Ecto neural progenitor cell (in vitro differentiated cells): ENCODE measurements around the gene DENND4C.
"Not testable (repeated sequence)": the region's sequence is repeated elsewhere in the genome, so short reads cannot be mapped to it uniquely, and the experiment has no call there.

Experiments
- DNase-seq: peaks from one replicate; pipeline ENCODE4 v3.0.0-alpha.2; 2018; ENCODE audit warnings: low spot score

Gene DENND4C

DNA sequence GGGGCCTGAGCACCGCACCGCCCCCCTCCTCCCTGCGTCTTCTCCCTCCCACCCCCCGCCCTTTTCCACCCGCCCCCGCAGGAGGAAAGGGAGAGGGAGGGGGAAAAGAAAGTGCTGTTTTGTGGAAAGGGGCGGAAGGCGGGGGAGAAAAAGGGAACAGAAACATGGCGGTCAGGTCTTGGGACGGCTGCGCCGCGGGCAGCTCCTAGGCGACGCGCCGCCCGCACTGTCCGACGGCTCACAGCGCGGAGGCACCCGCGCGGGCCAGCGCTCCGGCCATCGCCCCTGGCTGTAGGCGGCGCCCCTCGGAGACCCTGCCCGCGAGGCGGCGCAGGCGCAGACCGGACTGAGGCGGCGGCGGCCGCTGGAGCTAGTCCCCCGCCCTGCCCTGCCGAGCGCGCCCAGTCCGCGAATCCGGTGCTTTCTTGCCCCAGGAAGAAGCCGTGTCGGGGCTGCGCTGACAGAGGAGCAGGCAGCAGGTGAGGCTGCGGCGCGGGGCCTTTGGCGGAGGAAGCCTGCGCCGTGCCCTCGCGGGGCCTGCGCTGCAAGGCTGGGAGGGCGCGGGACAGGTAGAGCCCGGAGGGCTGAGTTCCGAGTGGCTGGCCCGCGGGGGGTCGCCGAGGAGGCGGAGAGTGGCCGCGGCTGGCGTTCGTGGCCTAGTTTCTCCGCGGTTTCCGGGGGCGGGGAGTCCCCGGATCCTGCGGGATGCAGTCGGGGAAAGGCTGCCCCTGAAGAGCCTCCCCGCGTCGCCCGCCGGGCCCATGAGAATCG, at the start of gene DENND4C:
DENND4C (plus strand) TSS at position 339 of the 771 bp plus-strand sequence. CDS start 45,482 bp downstream, outside the sequence.
- DNase-seq: peak; percentile 96

DNA sequence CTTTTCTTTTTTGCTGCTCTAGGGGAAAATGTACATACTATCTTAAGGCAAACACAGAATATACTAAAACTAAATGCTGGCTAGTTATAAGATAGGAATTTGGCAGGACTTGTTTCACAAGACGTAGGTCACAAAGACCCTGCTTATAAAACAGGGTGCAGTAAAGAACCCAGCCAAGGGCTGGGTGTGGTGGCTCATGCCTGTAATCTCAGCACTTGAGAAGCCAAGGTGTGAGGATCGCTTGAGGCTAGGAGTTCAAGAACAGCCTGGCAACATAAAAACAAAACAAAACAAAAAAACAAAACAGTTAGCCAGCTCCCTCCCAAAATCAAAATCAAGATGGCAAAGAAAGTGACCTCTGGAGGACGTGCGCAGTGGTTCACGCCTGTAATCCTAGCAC, 49.5 kb upstream of the DENND4C start:
- DNase-seq: no peak

DNA sequence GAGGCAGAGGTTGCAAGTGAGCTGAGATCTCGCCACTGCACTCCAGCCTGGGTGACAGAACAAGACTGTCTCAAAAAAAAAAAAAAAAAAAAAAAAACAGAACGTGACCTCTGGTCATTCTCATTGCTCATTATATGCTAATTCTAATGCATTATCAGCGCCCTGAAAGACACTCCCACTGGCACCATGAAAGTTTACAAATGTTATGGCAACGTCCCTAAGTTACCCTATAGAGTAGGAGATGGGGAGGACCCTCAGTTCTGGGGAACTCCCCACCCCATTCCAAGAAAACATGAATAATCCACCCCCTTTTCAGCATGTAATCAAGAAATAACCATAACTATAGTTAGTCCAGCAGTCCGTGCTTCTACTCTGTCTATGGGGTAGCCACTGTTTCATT, 48.9 kb upstream of the DENND4C start:
- no peak for DNase-seq

DNA sequence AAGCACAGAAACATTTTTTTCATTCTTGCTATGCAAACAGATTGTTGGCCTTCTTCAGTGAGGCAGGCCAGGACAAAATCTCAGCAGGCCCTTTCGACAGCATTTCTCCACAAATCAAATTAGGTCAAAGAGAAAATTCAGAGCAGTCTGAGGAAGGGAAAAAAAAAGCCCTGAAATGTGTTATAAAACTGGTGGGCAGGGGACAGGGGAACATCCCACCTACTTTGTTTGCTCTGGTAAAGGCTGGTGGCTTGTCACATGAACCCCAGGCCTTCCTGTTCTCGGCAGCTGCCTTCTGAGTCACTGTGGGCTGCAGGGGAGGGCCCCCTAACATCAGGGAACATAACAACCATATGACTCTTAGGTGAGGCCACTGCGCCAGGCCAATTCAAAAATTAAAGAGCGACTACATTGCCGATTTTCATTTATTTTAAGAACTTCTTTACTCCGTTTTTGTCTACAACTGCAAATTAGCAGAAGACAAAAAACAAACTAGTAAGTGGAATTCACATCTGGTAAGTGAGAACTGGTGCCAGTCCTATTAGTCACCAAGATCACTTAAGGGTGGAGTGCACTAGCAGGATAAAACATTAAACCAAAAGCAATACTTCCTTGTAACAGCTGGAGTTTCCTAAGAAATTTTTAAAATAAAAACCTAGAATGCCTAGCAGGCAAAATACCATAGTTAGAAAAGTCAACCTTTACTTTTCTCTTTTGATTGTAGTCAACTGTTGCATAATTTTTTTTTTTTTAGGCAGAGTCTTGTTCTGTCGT, 46.2 kb upstream of the DENND4C start:
- DNase-seq: no peak

DNA sequence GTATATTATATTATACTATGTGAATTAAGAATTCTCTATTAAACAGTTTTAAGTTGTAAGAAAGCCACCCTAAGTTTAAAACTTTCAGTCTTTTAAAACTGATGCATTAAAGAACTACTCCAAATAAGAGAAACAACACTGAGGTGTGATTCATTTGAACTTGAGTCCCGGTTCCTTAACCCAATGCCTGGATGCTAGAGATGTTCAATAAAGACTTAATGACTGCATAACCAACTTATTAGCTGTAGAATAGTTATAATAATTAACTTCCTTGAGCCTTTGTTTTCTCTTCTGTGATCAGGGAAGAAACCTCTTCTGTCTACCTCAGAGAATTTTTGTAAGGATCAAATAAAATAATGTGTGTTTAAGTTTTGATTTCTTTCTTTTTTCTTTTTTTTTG, 45.3 kb upstream of the DENND4C start:
- no peak for DNase-seq

DNA sequence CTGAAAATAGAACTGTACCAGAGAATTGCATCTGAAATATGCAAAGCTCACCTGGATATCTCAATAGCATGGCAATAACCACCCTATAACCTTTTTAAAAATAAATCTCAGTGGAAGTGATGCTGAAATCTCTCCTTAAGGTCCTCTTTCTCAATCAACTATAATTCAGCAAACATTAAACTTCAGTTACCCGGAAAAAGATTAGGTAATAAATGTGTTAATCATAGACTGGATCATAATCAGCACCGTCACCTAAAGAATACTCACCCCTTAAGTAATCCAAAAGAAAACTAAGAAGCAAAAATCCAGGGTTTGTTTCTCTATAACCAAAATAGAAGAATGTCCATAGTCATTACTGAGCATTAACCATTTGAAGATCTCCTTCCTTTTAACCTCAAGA, 44.3 kb upstream of the DENND4C start:
- no peak for DNase-seq

DNA sequence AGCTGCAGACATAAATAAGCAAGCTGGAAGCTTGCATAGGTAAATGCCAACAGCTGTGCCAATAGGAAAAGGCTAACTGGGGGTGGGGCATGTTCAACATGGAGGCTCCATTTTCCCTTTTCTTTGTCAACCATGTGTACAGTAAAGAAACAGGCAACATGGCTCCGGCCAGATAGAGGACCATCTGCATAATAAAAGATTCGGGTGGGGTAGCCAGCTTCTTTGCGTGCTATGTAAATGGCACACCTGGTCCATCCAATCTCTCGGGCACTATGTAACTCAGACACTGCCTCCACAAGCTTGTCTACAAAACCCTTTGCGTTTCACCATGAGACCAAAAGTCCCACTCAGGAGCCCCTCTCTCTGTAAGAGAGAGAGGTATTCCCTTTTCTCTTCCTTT, 41.7 kb upstream of the DENND4C start:
- no peak for DNase-seq

DNA sequence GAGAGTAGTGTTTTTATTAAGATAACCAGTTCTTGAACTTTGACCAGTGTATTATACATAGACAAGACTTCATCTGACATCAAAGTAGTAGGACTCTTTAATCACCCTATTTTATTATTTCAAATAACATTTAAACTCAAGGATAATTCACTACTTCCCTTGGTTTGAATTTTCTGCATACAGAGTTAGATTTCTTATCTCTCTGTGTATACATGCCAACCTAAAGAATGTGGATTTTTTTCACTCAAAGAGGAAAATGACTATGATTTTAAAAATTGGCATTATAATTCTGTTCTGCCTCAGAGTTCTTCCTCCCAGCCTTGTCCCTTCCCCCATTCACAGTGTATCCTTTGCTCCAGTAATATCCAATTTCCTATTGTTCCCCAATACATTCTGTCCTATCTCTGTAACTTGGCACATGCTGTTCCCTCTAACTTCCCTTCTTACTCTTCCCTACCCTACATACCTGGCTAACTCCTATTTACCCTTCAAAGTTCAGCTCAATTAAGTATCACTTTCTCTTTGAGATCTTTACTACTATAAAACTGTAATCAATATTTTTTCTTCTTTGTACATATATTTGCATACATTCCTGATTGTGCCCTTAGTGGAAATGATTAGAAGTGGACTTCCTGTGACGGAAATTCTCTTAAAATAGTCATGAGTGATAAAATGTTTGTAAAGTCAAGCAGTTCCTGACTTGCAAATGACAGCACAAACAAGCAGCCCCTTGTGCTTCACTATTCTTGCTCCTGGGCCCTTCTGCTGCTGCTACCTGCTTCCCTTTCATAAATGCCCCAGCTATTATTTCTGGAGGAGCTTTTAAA, 38.1 kb upstream of the DENND4C start:
- no peak for DNase-seq

DNA sequence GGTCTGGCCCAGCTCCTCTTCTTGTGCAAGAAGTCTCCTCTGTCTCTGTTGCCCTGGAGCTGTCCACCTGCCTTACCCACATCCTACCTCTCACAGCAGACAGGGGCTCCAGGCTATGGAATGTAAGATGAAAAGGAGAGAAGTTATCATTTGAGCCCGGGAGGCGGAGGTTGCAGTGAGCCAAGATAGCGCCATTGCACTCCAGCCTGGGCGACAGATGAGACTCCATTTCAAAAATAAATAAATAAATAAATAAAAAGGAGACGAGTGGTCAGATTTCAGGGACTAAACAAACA, 37.5 kb upstream of the DENND4C start:
- no peak for DNase-seq

DNA sequence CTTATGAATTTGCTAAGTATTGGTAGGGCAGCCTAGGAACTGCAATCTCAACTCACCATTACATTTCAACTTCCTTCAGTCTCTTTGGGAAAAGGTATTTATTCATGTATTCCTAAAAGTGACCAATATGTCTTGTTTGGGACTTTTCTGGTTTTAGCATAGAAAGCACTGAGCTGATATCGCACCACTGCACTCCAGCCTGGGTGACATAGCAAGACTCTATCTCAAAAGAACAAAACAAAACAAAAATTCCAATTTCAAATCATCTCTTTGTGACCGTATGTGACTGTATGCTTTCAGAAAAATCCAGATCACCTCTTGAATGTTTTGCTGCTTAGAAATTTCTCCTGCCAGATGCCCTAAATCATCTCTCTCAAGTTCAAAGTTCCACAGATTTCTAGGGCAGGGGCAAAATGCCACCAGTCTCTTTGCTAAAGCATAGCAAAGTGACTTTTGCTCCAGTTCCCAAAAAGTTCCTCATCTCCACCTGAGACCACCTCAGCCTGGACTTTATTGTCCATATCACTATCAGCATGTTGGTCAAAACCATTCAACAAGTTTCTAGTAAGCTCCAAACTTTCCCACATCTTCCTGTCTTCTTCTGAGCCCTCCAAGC, 37.0 kb upstream of the DENND4C start:
- not testable (repeated sequence) for DNase-seq

DNA sequence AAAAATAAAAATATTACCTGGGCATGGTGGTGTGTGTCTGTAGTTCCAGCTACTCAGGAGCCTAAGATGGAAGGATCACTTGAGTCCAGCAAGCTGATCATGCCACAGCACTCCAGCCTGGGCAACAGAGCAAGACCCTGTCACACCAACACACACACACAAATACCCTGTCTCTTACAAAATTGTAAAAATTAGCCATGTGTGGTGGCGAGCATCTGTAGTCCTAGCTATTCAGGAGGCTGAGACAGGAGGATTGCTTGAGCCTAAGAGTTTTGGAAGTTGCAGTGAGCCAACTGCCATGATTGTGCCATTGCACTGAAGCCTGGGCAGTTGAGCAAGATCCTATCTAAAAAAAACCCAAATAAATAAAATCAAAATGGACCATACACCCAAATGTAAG, 32.1 kb upstream of the DENND4C start:
- DNase-seq: no peak

DNA sequence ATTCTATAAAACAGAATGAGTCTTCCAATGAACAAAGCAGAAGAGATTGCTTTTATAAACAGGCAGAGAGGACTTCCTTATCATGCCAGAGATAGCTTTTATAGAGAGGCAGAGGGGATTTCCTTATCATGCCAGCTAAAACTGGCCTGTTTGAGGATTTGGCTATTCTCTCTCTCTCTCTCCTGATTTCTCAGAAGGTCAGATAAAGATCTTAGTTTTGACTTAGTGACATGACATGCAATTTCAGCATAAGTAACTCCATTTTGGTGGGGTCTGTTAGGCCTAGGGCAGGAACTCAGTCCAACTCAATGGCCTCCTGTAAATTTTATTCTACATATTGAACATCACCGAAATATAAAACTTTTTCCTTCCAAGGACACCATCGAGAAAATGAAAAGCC, 31.5 kb upstream of the DENND4C start:
- no peak for DNase-seq

DNA sequence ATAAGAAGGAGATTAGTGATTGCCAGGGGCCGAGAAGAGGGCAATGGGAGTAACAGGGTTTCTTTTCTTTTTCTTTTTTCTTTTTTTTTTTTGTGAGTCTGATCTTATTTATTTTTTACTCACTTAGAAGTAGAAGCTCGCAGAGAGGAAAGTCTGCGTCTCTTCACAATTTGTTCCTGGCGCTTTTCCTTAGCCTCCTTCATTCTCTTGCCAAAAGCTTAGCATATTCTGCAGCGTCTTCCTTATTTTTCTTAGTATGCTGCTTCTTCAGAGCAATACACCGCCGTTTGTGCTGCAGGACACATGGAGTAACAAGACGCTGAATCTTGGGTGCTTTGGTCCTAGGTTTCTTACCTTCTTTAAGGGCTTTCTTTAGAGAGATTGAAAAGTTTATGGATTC, 30.3 kb upstream of the DENND4C start:
- no peak for DNase-seq

DNA sequence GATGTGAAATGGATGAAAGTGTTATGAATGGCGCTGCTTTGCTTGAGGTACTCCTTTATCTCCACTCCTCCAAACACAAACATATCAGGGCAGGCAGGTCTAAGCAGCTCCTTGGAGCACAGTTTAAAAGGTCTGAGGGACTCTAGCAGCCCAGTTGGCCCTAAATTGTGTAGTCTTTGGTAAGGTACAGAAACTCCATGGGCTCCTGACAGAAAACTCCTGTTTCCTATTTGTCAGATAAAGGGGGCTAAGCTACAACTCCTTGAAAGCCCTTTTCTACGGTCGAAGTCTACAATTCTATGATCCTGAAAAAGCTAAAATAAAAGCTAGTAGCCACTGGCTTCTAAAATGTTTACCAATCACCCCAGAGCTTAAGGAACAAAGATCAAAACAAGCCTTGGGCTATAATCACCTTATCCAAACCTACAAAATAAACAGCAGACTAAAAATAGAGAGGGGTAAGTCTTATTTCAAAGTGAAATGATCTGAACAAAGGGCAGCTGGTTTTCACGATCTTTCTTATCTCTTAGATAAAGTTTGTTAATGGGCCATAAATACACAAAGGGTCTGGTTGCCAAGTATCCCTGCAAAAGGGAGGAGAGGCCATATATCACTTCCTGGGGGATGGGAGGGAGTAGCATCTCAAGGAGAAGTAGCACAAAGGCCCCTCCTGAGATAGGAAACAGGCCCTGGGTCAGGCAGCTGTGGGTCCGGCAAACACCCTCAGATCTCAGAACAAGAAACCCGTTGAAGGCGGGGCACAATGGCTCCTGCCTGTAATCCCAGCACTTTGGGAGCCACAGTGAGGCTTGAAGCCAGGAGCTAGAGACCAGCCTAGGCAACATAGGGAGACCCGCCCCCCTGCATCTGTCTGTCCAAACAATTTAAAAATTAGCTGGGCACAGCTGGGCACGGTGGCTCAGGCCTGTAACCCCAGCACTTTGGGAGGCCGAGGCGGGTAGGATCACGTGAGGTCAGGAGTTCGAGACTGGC, 28.3 kb upstream of the DENND4C start:
- DNase-seq: peak; percentile 47

DNA sequence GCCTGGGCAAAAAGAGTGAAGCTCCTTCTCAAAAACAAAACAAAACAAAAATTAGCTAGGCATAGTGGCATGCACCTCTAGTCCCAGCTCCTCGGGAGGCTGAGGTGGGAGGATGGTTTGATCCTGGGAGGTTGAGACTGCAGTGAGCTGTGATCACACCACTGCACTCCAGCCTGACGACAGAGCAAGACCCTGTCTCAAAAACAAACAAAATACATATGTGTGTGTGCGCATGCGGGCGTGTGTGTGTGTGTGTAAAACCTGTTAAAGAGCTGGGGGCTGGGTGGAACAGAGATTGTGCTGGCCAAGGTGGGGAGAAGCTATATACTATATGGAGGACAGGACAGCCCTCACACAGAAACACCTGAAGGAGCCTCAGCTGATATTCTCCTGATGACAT, 27.4 kb upstream of the DENND4C start:
- DNase-seq: no peak

DNA sequence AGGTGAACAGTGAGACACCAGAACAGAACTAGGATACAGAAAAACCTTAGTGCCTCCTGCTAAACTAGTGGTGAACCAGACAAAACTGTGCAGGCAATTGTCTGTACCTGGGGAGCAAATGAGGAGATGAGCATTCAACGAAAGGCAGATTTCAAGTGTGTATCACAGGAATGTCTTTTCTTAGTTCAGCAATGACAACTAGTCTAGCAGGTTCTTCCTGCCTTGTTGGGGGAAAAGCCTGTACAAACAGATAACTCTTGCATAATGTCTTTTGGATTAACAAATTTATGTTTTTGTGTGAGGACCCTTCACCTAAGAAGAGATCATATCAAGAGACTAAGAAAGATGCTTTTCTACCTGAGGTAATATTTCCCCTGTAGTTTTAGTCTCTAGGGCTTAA, 21.8 kb upstream of the DENND4C start:
- no peak for DNase-seq

DNA sequence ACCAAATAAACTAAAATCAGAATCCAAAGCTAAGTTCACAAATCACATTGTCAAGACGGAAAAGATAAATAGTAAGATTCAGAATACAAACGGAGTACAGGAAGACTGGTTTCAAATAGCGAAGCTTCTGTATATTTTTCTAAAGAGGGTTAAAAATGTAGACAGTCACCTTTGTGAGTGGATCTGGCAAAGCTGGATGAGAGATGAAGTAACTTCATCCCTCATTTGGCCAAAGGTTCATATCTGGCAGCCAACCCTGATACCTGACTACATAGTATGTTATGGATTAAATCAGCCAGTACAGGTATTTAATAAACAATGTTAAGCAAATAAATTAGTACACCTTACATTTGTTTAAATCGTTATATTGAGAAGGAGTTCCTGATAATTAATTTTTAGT, 21.3 kb upstream of the DENND4C start:
- no peak for DNase-seq

DNA sequence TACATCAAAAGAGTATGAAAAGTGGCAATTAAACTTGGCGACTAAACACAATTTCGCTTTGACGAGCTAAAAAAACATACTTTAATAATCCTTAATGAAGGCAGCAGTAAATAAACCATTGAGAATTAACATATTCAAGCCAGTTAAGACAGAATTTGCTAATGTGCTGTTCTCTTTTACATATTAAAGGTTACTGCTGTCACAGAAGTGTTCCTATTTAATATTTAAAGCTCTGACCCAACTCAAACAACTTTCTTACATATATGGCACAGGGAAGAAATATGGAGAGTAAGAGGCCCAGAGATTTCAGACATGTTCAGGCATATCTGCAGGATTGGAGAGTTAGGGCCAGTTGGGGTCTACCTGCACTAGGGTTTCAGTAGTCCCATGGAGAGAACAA, 16.7 kb upstream of the DENND4C start:
- no peak for DNase-seq

DNA sequence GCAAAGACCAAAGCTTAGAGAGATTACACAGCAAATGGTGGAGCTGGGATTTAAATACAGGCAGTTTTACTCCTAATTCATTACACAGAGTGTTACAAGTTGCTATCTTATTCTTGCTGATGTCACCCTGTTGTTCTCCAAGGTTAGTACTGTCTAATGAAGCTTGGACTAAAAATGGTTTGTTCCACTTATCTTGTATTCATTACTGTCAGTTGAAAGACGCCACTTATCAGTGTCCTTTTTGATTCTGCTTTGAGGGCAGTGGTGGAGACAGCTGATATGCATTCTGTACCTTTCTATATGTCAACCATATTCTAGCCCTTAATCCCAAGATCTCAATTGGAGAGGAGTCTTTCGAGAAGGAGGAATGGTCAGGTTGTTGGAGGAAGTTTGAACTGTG, 14.0 kb upstream of the DENND4C start:
- DNase-seq: no peak

DNA sequence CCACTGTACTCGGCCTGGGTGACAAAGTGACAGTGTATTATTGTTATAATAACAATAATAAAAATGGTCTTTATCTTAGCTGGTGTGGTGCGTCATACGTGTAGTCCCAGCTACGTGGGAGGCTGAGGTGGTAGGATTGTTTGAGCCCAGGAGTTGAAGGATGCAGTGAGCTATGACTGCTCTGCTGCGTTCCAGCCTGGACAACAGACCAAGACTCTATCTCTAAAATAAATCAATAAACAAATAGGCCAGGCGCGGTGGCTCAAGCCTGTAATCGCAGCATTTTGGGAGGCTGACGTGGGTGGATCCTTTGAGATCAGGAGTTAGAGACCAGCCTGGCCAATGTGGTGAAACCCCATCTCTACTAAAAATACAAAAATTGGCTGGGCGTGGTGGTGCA, 9.2 kb upstream of the DENND4C start:
- DNase-seq: no peak

DNA sequence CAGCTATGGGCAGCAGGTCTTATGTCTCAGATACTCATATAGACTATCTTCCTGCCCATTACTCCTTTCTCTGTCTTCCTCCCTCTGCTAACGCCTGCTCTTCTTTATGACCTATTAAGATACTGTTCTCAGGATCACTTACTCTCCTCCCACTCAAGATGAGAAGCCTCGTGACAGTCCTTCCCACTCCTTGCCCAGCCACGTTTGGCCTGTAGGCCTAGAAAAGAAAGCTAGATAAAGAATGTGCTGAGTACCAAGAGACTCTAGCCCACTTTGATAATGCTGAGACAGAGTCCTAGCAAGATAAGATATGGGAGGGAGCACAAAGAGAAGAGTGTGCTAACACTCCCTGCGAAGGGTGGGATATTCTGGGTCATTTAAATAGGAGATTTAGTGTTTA, 6.8 kb upstream of the DENND4C start:
- no peak for DNase-seq
